ENCODE measurements around the gene DRAM1.

DRAM1 gene

DNA sequence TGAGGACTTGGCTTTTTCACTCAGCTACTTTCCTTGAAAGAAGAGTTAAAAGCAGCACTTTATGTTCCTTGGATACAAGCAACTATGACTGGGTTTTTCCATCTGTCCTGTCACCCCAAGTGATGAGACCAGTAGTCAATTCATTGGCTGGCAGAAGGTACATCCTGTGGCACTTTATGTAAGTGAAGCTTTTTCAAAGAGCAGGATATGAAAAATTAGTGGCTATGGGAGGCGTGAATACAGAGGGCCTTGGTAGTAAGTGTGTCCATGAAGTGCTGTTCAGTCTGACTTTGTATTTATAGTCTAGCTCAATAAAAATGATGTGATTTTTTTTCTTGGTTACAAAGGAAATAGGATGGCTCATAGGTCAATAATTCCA, 68.8 kb downstream of the DRAM1 start:
- no peak for TF ChIP-seq ZFX (IDR thresholded peaks at IDR 0.05; ENCODE audit: borderline replicate concordance)
- TF ChIP-seq, protein P1, sequence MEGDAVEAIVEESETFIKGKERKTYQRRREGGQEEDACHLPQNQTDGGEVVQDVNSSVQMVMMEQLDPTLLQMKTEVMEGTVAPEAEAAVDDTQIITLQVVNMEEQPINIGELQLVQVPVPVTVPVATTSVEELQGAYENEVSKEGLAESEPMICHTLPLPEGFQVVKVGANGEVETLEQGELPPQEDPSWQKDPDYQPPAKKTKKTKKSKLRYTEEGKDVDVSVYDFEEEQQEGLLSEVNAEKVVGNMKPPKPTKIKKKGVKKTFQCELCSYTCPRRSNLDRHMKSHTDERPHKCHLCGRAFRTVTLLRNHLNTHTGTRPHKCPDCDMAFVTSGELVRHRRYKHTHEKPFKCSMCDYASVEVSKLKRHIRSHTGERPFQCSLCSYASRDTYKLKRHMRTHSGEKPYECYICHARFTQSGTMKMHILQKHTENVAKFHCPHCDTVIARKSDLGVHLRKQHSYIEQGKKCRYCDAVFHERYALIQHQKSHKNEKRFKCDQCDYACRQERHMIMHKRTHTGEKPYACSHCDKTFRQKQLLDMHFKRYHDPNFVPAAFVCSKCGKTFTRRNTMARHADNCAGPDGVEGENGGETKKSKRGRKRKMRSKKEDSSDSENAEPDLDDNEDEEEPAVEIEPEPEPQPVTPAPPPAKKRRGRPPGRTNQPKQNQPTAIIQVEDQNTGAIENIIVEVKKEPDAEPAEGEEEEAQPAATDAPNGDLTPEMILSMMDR (IDR thresholded peaks at IDR 0.05), result no peak
- H3K27ac ChIP-seq, result peak overlapping the region; percentile 60

DNA sequence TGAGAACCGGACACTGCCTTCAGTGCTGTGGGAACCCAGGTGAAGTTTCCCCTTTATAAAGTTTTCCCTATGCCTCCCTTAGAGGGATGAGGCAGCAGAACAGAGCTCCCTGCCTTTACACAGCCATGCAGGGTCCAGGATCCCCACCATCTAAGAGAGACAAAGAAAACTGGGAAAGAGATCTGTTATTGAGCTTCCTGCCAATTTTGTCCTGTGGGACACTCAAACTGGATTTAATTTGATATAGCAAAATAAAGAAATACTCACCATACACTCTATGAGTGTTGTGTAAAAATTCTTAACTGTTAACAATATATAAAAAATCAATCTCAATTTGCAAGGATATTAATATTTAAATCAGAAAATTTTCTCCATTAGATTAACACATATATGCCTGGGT, 69.9 kb downstream of the DRAM1 start:
- TF ChIP-seq, protein P1 (IDR thresholded peaks at IDR 0.05), result no peak
- TF ChIP-seq ZFX (IDR thresholded peaks at IDR 0.05; ENCODE audit: borderline replicate concordance), result no peak
- no peak overlapping the region for H3K27ac ChIP-seq

DNA sequence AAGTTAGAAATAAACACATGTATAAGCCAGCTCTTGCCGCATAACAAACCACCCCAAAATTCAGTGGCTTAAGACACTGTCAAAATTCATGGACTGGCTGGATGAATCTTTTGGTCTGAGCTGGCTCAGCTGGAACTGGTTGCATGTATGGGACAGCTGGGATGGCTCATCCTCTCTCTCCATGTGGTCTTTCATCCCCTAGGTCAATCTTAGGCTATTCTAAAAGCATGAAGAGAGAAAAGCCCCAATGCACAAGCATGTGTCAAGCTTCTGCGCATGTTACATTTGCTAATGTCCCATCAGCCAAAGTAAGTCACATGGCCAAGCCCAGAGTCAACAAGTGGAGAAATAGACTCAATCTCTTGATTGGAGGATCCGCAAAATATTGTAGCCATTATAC, 71.0 kb downstream of the DRAM1 start:
- TF ChIP-seq, protein P1 (IDR thresholded peaks at IDR 0.05), result no peak
- TF ChIP-seq ZFX (IDR thresholded peaks at IDR 0.05; ENCODE audit: borderline replicate concordance), result no peak
- H3K27ac ChIP-seq, result no peak overlapping the region

DNA sequence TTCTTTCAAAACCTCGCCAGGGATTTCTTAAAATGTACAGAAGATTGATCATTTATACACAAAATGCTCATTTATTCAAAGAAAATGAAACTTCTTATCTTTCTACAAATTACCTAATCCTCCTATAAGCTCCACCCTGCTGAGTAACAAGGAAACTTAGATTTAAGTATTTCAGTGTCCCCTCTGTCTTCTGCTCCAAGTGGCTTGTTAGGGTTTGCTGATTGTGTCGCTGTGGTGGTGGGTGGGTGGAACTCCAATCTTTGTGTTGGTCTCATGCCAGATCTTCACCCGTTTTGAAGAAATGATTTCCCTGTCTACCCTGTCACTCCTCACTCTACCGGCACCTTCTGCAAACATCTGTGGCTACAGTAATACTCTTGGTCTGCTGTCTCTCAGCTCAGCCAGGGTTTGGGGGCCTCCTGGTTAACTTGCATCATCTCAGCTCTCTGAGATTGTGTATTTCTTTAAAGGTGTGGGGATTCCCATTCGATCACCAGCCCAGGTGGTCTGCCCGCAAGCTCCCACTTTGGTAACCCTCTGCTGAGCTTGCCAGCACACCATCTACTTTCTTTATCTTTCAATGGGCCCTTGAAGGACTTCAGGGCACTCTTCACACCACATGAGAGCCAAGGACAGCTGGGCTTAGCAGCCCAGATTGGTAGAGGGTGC, 73.8 kb downstream of the DRAM1 start:
- no peak for TF ChIP-seq ZFX (IDR thresholded peaks at IDR 0.05; ENCODE audit: borderline replicate concordance)
- TF ChIP-seq, protein P1 (IDR thresholded peaks at IDR 0.05), result no peak
- H3K27ac ChIP-seq, result no peak overlapping the region

DNA sequence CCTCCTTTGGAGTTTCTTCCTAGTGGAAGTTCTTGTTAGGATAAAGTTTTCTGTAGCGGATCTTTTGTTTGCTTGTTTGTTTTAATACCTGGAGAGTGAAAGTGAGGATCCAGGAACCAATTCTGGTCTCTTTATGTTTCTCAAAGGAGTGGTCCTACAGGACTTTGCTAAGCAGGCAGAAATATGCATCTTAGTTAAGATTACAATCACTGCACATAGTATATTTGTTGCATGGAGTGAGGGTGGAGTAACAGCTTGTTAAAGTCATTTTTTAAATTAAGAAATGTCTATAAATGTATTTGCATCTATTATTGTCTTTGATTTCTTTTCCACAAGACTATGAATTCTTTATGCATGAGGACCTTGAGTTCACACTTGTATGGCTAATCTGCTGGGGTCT, 76.7 kb downstream of the DRAM1 start:
- no peak overlapping the region for H3K27ac ChIP-seq
- TF ChIP-seq, protein P1 (IDR thresholded peaks at IDR 0.05), result no peak
- TF ChIP-seq ZFX (IDR thresholded peaks at IDR 0.05; ENCODE audit: borderline replicate concordance), result no peak

DNA sequence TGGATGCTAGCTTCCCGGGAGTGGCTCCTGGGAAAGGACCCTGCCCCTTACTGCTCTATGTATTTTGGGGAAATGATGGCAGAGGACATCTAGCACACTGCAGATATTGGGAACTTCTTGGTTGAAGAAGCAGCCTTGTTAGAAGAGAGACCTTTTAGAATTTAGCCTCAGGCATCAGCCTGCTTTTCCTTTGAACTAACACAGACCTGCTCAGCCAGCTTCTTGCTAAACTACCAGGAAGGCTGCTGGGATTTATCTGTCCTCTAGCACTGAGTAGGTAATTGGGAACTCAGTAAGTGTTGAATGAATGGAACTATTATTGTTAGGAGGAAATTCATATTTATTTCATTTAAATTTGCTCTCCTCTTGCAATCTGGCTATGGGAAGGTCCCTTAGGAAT, 77.3 kb downstream of the DRAM1 start:
- no peak overlapping the region for H3K27ac ChIP-seq
- no peak for TF ChIP-seq ZFX (IDR thresholded peaks at IDR 0.05; ENCODE audit: borderline replicate concordance)
- TF ChIP-seq, protein P1 (IDR thresholded peaks at IDR 0.05), result no peak

DNA sequence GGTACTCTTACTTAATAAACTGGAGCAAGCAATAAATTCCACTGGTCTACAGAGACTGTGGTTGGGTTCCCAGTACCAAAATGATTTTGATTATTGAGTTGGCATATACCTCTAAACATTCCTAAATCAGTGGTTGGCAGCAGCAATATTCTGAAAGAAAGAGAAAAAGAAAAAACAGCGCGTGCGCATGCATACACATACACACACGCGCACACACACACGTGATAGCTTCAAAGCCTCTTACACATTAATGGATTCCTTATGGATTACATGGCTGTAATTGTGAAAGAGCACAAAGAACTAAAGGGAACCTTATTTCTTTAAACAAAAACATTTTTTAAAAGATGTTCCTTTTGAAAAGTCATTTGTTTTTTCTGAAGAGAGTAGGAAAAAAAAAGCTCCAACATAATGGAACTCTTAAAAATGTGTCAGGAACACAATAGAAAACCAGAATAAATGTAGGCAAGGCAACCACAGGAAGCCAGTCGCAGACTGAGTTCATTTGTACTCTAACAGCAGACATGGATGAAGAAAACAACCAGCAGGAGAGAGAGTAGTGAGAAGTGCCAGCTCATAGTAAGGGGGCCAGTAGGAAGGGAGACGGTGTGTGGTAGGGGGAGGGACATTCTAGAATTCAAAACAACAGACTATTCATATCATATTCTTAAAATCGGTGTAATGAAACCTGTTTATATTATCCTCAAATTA, 80.0 kb downstream of the DRAM1 start:
- no peak overlapping the region for H3K27ac ChIP-seq
- TF ChIP-seq, protein P1 (IDR thresholded peaks at IDR 0.05), result no peak
- TF ChIP-seq ZFX (IDR thresholded peaks at IDR 0.05; ENCODE audit: borderline replicate concordance), result no peak
